GM18873 (cell line): ENCODE results near the gene ASTN2.

Experiments used
- ATAC-seq: cut with Tn5 transposase; IDR thresholded peaks from one replicate; pipeline ENCODE4 v1.9.1; 2021; ENCODE audit warnings: mild to moderate bottlenecking, moderate library complexity, moderate number of reproducible peaks; ENCODE audit not compliant: unreplicated experiment, low FRiP score

Gene ASTN2

GRCh38 chr9:116661037-116661954, 753.6 kb downstream of the ASTN2 start:
- ATAC-seq: no peak

GRCh38 chr9:116658265-116658664, 756.6 kb downstream of the ASTN2 start:
- no peak for ATAC-seq

- no peak for ATAC-seq
These were observed 757.9 kb downstream of the ASTN2 start for GRCh38 chr9:116656977-116657376.

- ATAC-seq: no peak
These were observed 758.3 kb downstream of the ASTN2 start for GRCh38 chr9:116656501-116656971.

- no peak for ATAC-seq
These were observed 760.9 kb downstream of the ASTN2 start for GRCh38 chr9:116654059-116654355.

GRCh38 chr9:116653348-116654058, 761.4 kb downstream of the ASTN2 start:
- no peak for ATAC-seq

GRCh38 chr9:116647515-116647809, 767.4 kb downstream of the ASTN2 start:
- no peak for ATAC-seq

- ATAC-seq: no peak
These were observed 768.0 kb downstream of the ASTN2 start for GRCh38 chr9:116646661-116647514.

- no peak for ATAC-seq
These were observed 770.7 kb downstream of the ASTN2 start for GRCh38 chr9:116644091-116644688.

- ATAC-seq: no peak
These were observed 771.2 kb downstream of the ASTN2 start for GRCh38 chr9:116643691-116644090.

- ATAC-seq: no peak
These were observed 773.4 kb downstream of the ASTN2 start for GRCh38 chr9:116641292-116642059.

- no peak for ATAC-seq
These were observed 775.6 kb downstream of the ASTN2 start for GRCh38 chr9:116639251-116639741.

GRCh38 chr9:116635908-116636307, 778.9 kb downstream of the ASTN2 start:
- no peak for ATAC-seq

- ATAC-seq: no peak
These were observed 781.6 kb downstream of the ASTN2 start for GRCh38 chr9:116632990-116633838.

GRCh38 chr9:116629634-116630033, 785.2 kb downstream of the ASTN2 start:
- ATAC-seq: no peak

GRCh38 chr9:116628716-116629115, 786.1 kb downstream of the ASTN2 start:
- no peak for ATAC-seq

GRCh38 chr9:116627433-116627832, 787.4 kb downstream of the ASTN2 start:
- ATAC-seq: no peak

- ATAC-seq: no peak
These were observed 788.1 kb downstream of the ASTN2 start for GRCh38 chr9:116626762-116627161.

GRCh38 chr9:116623715-116624114, 791.1 kb downstream of the ASTN2 start:
- no peak for ATAC-seq
